Measurements from ENCODE around the gene TRIM47. TPM values are rescaled to one million over a fixed set of nuclear protein-coding genes. Genes with fewer than 3 reads are reported as not detected.
A peak's percentile ranks its signal among the peaks of the same experiment; 100 is the strongest.

TRIM47 gene
- total and polyA plus RNA-seq, 2 of the 13 experiments (the other 11 are each of a cell fraction or from before 2014, with no cell fraction given) = 33.5 to 82.0 TPM

- TF ChIP-seq, protein P1, sequence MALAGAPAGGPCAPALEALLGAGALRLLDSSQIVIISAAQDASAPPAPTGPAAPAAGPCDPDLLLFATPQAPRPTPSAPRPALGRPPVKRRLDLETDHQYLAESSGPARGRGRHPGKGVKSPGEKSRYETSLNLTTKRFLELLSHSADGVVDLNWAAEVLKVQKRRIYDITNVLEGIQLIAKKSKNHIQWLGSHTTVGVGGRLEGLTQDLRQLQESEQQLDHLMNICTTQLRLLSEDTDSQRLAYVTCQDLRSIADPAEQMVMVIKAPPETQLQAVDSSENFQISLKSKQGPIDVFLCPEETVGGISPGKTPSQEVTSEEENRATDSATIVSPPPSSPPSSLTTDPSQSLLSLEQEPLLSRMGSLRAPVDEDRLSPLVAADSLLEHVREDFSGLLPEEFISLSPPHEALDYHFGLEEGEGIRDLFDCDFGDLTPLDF (CRISPR knock-in tag; IDR thresholded peaks at IDR 0.05) = 0 out of 2 replicates have a peak, but pooled peaks have one; percentile 56
- TF ChIP-seq SMAD3 (CRISPR knock-in tag; IDR thresholded peaks at IDR 0.05) (no peak), ZBED4 (CRISPR knock-in tag; IDR thresholded peaks at IDR 0.05; ENCODE audit: borderline replicate concordance) (no peak; the same call in 1 of the 2 replicates), RBFOX2 (IDR thresholded peaks at IDR 0.05; ENCODE audit: low read depth, low read length) (peak; percentile 93), SRY (CRISPR knock-in tag; IDR thresholded peaks at IDR 0.05) (peak; percentile 91; the same call in 1 of the 2 replicates), ZNF207 (IDR thresholded peaks at IDR 0.05; ENCODE audit: borderline replicate concordance) (no peak), BRF2 (CRISPR knock-in tag; IDR thresholded peaks at IDR 0.05) (peak; percentile 64), KAT7 (CRISPR knock-in tag; IDR thresholded peaks at IDR 0.05; ENCODE audit: borderline replicate concordance) (peak; percentile 30; the same call in 1 of the 2 replicates), PAWR (CRISPR knock-in tag; IDR thresholded peaks at IDR 0.05; ENCODE audit: borderline replicate concordance) (no peak; the same call in 1 of the 2 replicates), JUN (CRISPR knock-in tag; IDR thresholded peaks at IDR 0.05) (no peak), NFATC3 (CRISPR knock-in tag; IDR thresholded peaks at IDR 0.05) (no peak)
- TF ChIP-seq, protein P2, sequence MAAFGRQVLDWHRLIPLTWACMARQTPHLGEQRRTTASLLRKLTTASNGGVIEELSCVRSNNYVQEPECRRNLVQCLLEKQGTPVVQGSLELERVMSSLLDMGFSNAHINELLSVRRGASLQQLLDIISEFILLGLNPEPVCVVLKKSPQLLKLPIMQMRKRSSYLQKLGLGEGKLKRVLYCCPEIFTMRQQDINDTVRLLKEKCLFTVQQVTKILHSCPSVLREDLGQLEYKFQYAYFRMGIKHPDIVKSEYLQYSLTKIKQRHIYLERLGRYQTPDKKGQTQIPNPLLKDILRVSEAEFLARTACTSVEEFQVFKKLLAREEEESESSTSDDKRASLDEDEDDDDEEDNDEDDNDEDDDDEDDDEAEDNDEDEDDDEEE (CRISPR knock-in tag; IDR thresholded peaks at IDR 0.05) = peak; percentile 66; the same call in 1 of the 2 replicates
- TF ChIP-seq, protein P3, sequence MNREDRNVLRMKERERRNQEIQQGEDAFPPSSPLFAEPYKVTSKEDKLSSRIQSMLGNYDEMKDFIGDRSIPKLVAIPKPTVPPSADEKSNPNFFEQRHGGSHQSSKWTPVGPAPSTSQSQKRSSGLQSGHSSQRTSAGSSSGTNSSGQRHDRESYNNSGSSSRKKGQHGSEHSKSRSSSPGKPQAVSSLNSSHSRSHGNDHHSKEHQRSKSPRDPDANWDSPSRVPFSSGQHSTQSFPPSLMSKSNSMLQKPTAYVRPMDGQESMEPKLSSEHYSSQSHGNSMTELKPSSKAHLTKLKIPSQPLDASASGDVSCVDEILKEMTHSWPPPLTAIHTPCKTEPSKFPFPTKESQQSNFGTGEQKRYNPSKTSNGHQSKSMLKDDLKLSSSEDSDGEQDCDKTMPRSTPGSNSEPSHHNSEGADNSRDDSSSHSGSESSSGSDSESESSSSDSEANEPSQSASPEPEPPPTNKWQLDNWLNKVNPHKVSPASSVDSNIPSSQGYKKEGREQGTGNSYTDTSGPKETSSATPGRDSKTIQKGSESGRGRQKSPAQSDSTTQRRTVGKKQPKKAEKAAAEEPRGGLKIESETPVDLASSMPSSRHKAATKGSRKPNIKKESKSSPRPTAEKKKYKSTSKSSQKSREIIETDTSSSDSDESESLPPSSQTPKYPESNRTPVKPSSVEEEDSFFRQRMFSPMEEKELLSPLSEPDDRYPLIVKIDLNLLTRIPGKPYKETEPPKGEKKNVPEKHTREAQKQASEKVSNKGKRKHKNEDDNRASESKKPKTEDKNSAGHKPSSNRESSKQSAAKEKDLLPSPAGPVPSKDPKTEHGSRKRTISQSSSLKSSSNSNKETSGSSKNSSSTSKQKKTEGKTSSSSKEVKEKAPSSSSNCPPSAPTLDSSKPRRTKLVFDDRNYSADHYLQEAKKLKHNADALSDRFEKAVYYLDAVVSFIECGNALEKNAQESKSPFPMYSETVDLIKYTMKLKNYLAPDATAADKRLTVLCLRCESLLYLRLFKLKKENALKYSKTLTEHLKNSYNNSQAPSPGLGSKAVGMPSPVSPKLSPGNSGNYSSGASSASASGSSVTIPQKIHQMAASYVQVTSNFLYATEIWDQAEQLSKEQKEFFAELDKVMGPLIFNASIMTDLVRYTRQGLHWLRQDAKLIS (CRISPR knock-in tag; IDR thresholded peaks at IDR 0.05) = no peak
These were observed 18.2 kb upstream of the TRIM47 start, which contains the start of gene TRIM65 (continued) for GRCh38 chr17:75896415-75897159.

All from HepG2 (cell line).